Activated CD8-positive, alpha-beta T cell treated with anti-CD3 and anti-CD28 coated beads, Interleukin-2, amount 10 ng/mL, durations not matched to agents 7 days and 5 days (primary cell): ENCODE measurements around the gene UGT1A5. TPM values are rescaled to one million over a fixed set of nuclear protein-coding genes. Genes with fewer than 3 reads are reported as not detected.

ENCODE experiments used
- ATAC-seq: fragments of 150-1000 bp; cut with Tn5 transposase; one replicate; pipeline ENCODE4 v1.10.0; 2021; ENCODE audit warnings: moderate library complexity
- CTCF ChIA-PET: fragments of 350-600 bp; sonication (Branson Sonifier 250); formaldehyde crosslinking; loops from one replicate; lab custom pipeline; 2021; ENCODE audit warnings: antibody characterized with exemption; lab: Charles Lee
- POLR2A ChIA-PET: fragments of 350-600 bp; sonication (Branson Sonifier 250); formaldehyde crosslinking; loops from one replicate; lab custom pipeline; 2021; ENCODE audit warnings: antibody characterized with exemption; lab: Charles Lee
- DNase-seq: peaks from one replicate; pipeline ENCODE4 v3.0.0-alpha.2; 2020
- H3K27ac Mint-ChIP-seq: one replicate; pipeline ENCODE4 v1.8.0; 2021; ENCODE audit warnings: mild to moderate bottlenecking, mixed read lengths
- H3K27me3 Mint-ChIP-seq: one replicate; pipeline ENCODE4 v1.8.0; 2021; ENCODE audit warnings: low read depth, mixed read lengths
- H3K36me3 Mint-ChIP-seq: one replicate; pipeline ENCODE4 v1.8.0; 2021; ENCODE audit warnings: low read depth, mixed read lengths
- H3K4me1 Mint-ChIP-seq: one replicate; pipeline ENCODE4 v1.8.0; 2021; ENCODE audit warnings: low read depth, mixed read lengths
- H3K4me3 Mint-ChIP-seq: one replicate; pipeline ENCODE4 v1.8.0; 2021; ENCODE audit warnings: mild to moderate bottlenecking, mixed read lengths
- H3K9me3 Mint-ChIP-seq: one replicate; pipeline ENCODE4 v1.8.0; 2022; ENCODE audit warnings: mixed read lengths; ENCODE audit not compliant: insufficient read depth
- total RNA-seq, 2 experiments: library from RNA; stranded (reverse); gene quantifications; one replicate each; pipeline ENCODE4 v1.2.3, GENCODE V29; 2021

Gene UGT1A5
- total RNA-seq, 2 experiments from 2014 or later, result not detected

- POLR2A ChIA-PET, result no interaction called here
- peaks cover 10% of the 10 kb centered on the region for H3K27me3 Mint-ChIP-seq
- no peaks in the 10 kb centered on the region for H3K9me3 Mint-ChIP-seq
- no peak overlapping the region for H3K27ac Mint-ChIP-seq
- no peaks in the 10 kb centered on the region for H3K36me3 Mint-ChIP-seq
- H3K4me1 Mint-ChIP-seq, result no peaks in the 10 kb centered on the region
- DNase-seq, result no peak
- no peak overlapping the region for H3K4me3 Mint-ChIP-seq
- CTCF ChIA-PET, result no interaction called here
- no peak for ATAC-seq
Observed at GRCh38 chr2:233807966-233808935, 95.5 kb downstream of the UGT1A5 start.

GRCh38 chr2:233810385-233810784 is 97.7 kb downstream of the UGT1A5 start:
- H3K27ac Mint-ChIP-seq, result no peak overlapping the region
- no peak overlapping the region for H3K4me3 Mint-ChIP-seq
- ATAC-seq (no peak), DNase-seq (no peak)
- no peaks in the 10 kb centered on the region for H3K36me3 Mint-ChIP-seq
- no peaks in the 10 kb centered on the region for H3K9me3 Mint-ChIP-seq
- H3K27me3 Mint-ChIP-seq, result peaks cover 6% of the 10 kb centered on the region
- H3K4me1 Mint-ChIP-seq, result no peaks in the 10 kb centered on the region
- ChIA-PET CTCF (no interaction called here), POLR2A (no interaction called here)

- no peak overlapping the region for H3K27ac Mint-ChIP-seq
- POLR2A ChIA-PET, result no interaction called here
- no peaks in the 10 kb centered on the region for H3K4me1 Mint-ChIP-seq
- H3K36me3 Mint-ChIP-seq, result no peaks in the 10 kb centered on the region
- H3K27me3 Mint-ChIP-seq, result peaks cover 4% of the 10 kb centered on the region
- DNase-seq (no peak), ATAC-seq (no peak)
- CTCF ChIA-PET, result no interaction called here
- H3K4me3 Mint-ChIP-seq, result no peak overlapping the region
- H3K9me3 Mint-ChIP-seq, result no peaks in the 10 kb centered on the region
Observed at GRCh38 chr2:233811087-233811486, 98.4 kb downstream of the UGT1A5 start.

GRCh38 chr2:233811732-233812131 is 99.0 kb downstream of the UGT1A5 start:
- ATAC-seq (no peak), DNase-seq (no peak)
- Mint-ChIP-seq H3K9me3 (no peaks in the 10 kb centered on the region), H3K4me1 (no peaks in the 10 kb centered on the region), H3K4me3 (no peak overlapping the region), H3K27me3 (peaks cover 6% of the 10 kb centered on the region), H3K36me3 (no peaks in the 10 kb centered on the region), H3K27ac (no peak overlapping the region)
- CTCF ChIA-PET, result no interaction called here
- POLR2A ChIA-PET, result no interaction called here

- no peaks in the 10 kb centered on the region for H3K36me3 Mint-ChIP-seq
Observed at GRCh38 chr2:233813236-233814055, 100.7 kb downstream of the UGT1A5 start.

GRCh38 chr2:233814056-233814835 is 101.5 kb downstream of the UGT1A5 start:
- Mint-ChIP-seq H3K9me3 (no peaks in the 10 kb centered on the region), H3K27ac (no peak overlapping the region), H3K4me3 (no peak overlapping the region), H3K27me3 (peaks cover 6% of the 10 kb centered on the region), H3K36me3 (no peaks in the 10 kb centered on the region), H3K4me1 (peaks cover 3% of the 10 kb centered on the region)
- ATAC-seq (no peak), DNase-seq (no peak)
- POLR2A ChIA-PET, result interaction anchor here (0.6 kb wide), 1 partner anchor 755 kb away, joined by 3 read pairs; no protein-coding TSS in a partner anchor
- CTCF ChIA-PET, result interaction anchor here (1.5 kb wide), 1 partner anchor 18 kb away, joined by 3 read pairs; no protein-coding TSS in a partner anchor

More at GRCh38 chr2:233813236-233814055, 100.7 kb downstream of the UGT1A5 start:
- DNase-seq (no peak), ATAC-seq (no peak)
- Mint-ChIP-seq H3K9me3 (no peaks in the 10 kb centered on the region), H3K4me1 (peaks cover 3% of the 10 kb centered on the region), H3K27me3 (peaks cover 6% of the 10 kb centered on the region), H3K27ac (no peak overlapping the region), H3K4me3 (no peak overlapping the region)
- ChIA-PET CTCF (interaction anchor here (0.6 to 1.5 kb wide), 2 partner anchors 19 to 84 kb away, joined by 3 read pairs; partner anchors contain the start of gene UGT1A3), POLR2A (interaction anchor here (0.6 kb wide), 1 partner anchor 523 kb away, joined by 3 read pairs; no protein-coding TSS in a partner anchor)

- Mint-ChIP-seq H3K36me3 (no peaks in the 10 kb centered on the region), H3K4me1 (peaks cover 3% of the 10 kb centered on the region), H3K27ac (no peak overlapping the region), H3K9me3 (no peaks in the 10 kb centered on the region), H3K27me3 (peaks cover 6% of the 10 kb centered on the region), H3K4me3 (no peak overlapping the region)
- POLR2A ChIA-PET, result no interaction called here
- no peak for DNase-seq
- no peak for ATAC-seq
- CTCF ChIA-PET, result no interaction called here
Observed at GRCh38 chr2:233815861-233816260, 103.2 kb downstream of the UGT1A5 start.

GRCh38 chr2:233816334-233816733 is 103.6 kb downstream of the UGT1A5 start:
- ChIA-PET CTCF (no interaction called here), POLR2A (no interaction called here)
- Mint-ChIP-seq H3K27me3 (peaks cover 6% of the 10 kb centered on the region), H3K4me3 (no peak overlapping the region), H3K9me3 (no peaks in the 10 kb centered on the region), H3K4me1 (peaks cover 3% of the 10 kb centered on the region), H3K27ac (no peak overlapping the region), H3K36me3 (no peaks in the 10 kb centered on the region)
- DNase-seq (no peak), ATAC-seq (no peak)

GRCh38 chr2:233816771-233817170 is 104.1 kb downstream of the UGT1A5 start:
- Mint-ChIP-seq H3K27me3 (peaks cover 6% of the 10 kb centered on the region), H3K9me3 (no peaks in the 10 kb centered on the region), H3K4me3 (no peak overlapping the region), H3K27ac (no peak overlapping the region), H3K4me1 (peaks cover 3% of the 10 kb centered on the region), H3K36me3 (no peaks in the 10 kb centered on the region)
- ChIA-PET CTCF (no interaction called here), POLR2A (no interaction called here)
- no peak for ATAC-seq
- no peak for DNase-seq

- ATAC-seq (no peak), DNase-seq (no peak)
- peaks cover 3% of the 10 kb centered on the region for H3K4me1 Mint-ChIP-seq
- ChIA-PET CTCF (no interaction called here), POLR2A (no interaction called here)
- H3K27me3 Mint-ChIP-seq, result peaks cover 4% of the 10 kb centered on the region
- H3K36me3 Mint-ChIP-seq, result no peaks in the 10 kb centered on the region
- no peak overlapping the region for H3K27ac Mint-ChIP-seq
- no peak overlapping the region for H3K4me3 Mint-ChIP-seq
- H3K9me3 Mint-ChIP-seq, result no peaks in the 10 kb centered on the region
Observed at GRCh38 chr2:233817361-233817911, 104.7 kb downstream of the UGT1A5 start.

GRCh38 chr2:233817995-233818638 is 105.4 kb downstream of the UGT1A5 start:
- Mint-ChIP-seq H3K27me3 (peaks cover 2% of the 10 kb centered on the region), H3K4me3 (no peak overlapping the region), H3K36me3 (no peaks in the 10 kb centered on the region), H3K4me1 (peaks cover 3% of the 10 kb centered on the region), H3K9me3 (no peaks in the 10 kb centered on the region), H3K27ac (peak overlapping the region; percentile 60)
- no peak for DNase-seq
- ChIA-PET CTCF (no interaction called here), POLR2A (no interaction called here)
- ATAC-seq, result no peak
